ENCODE measurements around the gene FBXO10. TPM values are rescaled to one million over a fixed set of nuclear protein-coding genes. Genes with fewer than 3 reads are reported as not detected.

FBXO10 gene
- total RNA-seq, 1 donor from 2014 or later: 18.5 TPM

- Mint-ChIP-seq H3K36me3 (no peaks in the 10 kb centered on the region), H3K4me1 (ENCODE audit: unreplicated experiment) (peaks cover 12% of the 10 kb centered on the region), H3K27ac (no peak overlapping the region), H3K4me3 (no peak overlapping the region), H3K9me3 (no peaks in the 10 kb centered on the region), H3K27me3 (peaks cover 15% of the 10 kb centered on the region)
- no peak for DNase-seq (ENCODE audit: extremely low spot score, unreplicated experiment)
- TF ChIP-seq CTCF (conservative IDR thresholded peaks at IDR 0.05): no peak
Measured at GRCh38 chr9:37617832-37618231, 41.7 kb upstream of the FBXO10 start.

- no peak overlapping the region for H3K4me3 Mint-ChIP-seq
- H3K27ac Mint-ChIP-seq: no peak overlapping the region
- H3K36me3 Mint-ChIP-seq: no peaks in the 10 kb centered on the region
- peaks cover 12% of the 10 kb centered on the region for H3K4me1 Mint-ChIP-seq (ENCODE audit: unreplicated experiment)
- no peak for DNase-seq (ENCODE audit: extremely low spot score, unreplicated experiment)
- no peak for TF ChIP-seq CTCF (conservative IDR thresholded peaks at IDR 0.05)
- no peaks in the 10 kb centered on the region for H3K9me3 Mint-ChIP-seq
- H3K27me3 Mint-ChIP-seq: peaks cover 18% of the 10 kb centered on the region
Measured at GRCh38 chr9:37617161-37617560, 41.0 kb upstream of the FBXO10 start.

GRCh38 chr9:37611961-37612360, 35.8 kb upstream of the FBXO10 start:
- Mint-ChIP-seq H3K9me3 (no peaks in the 10 kb centered on the region), H3K36me3 (no peaks in the 10 kb centered on the region), H3K27ac (no peak overlapping the region), H3K27me3 (peaks cover 40% of the 10 kb centered on the region), H3K4me3 (no peak overlapping the region), H3K4me1 (ENCODE audit: unreplicated experiment) (no peaks in the 10 kb centered on the region)
- no peak for TF ChIP-seq CTCF (conservative IDR thresholded peaks at IDR 0.05)
- no peak for DNase-seq (ENCODE audit: extremely low spot score, unreplicated experiment)

- no peak for DNase-seq (ENCODE audit: extremely low spot score, unreplicated experiment)
- Mint-ChIP-seq H3K9me3 (no peaks in the 10 kb centered on the region), H3K27me3 (peaks cover 44% of the 10 kb centered on the region), H3K36me3 (no peaks in the 10 kb centered on the region), H3K27ac (no peak overlapping the region), H3K4me3 (no peak overlapping the region), H3K4me1 (ENCODE audit: unreplicated experiment) (no peaks in the 10 kb centered on the region)
- no peak for TF ChIP-seq CTCF (conservative IDR thresholded peaks at IDR 0.05)
Measured at GRCh38 chr9:37611014-37611413, 34.8 kb upstream of the FBXO10 start.

GRCh38 chr9:37609735-37610397, 33.7 kb upstream of the FBXO10 start:
- Mint-ChIP-seq H3K9me3 (no peaks in the 10 kb centered on the region), H3K27me3 (peaks cover 47% of the 10 kb centered on the region), H3K36me3 (no peaks in the 10 kb centered on the region), H3K4me1 (ENCODE audit: unreplicated experiment) (no peaks in the 10 kb centered on the region), H3K27ac (no peak overlapping the region), H3K4me3 (no peak overlapping the region)
- no peak for TF ChIP-seq CTCF (conservative IDR thresholded peaks at IDR 0.05)
- no peak for DNase-seq (ENCODE audit: extremely low spot score, unreplicated experiment)
